Smooth muscle cell of the coronary artery (primary cell): ENCODE data around the gene CPEB1. TPM values are rescaled to one million over a fixed set of nuclear protein-coding genes. Genes with fewer than 3 reads are reported as not detected.

Experiments used
- total RNA-seq: library from RNA; depleted of rRNA; stranded (reverse); fragments of >200 nt; gene quantifications from 2 replicates; pipeline ENCODE4 v1.2.3, GENCODE V29; 2014; ENCODE audit warnings: low replicate concordance

Gene CPEB1
- 1.7 and 13.8 TPM in 2 replicates for total RNA-seq

GRCh38 chr15:82647045-82647834 is at the start of gene CPEB1:
CPEB1 (minus strand) TSS chr15:82647363; CDS start chr15:82628459, 18,904 bp downstream.

GRCh38 chr15:82540055-82540983 is 106.8 kb downstream of the CPEB1 start, which contains the start of gene RPS17:
RPS17 (minus strand) TSS chr15:82540457; CDS start chr15:82540428, 29 bp downstream.

Other genes starting within 250 kb of the CPEB1 start
- 2.0 and 3.9 TPM in 2 replicates for gene GOLGA6L9, start 217.5 kb downstream of the CPEB1 start, total RNA-seq
- gene RPS17, start 106.9 kb downstream of the CPEB1 start, total RNA-seq: 1,529 and 2,990 TPM in 2 replicates
- gene AP3B2, start 62.5 kb upstream of the CPEB1 start, total RNA-seq: under 0.01 and 1.1 TPM in 2 replicates
- gene FSD2, start 158.7 kb upstream of the CPEB1 start, total RNA-seq: under 0.01 TPM in 1 of 2 replicates, not detected in the other
- 2.3 and 2.8 TPM in 2 replicates for gene WHAMM, start 162.3 kb upstream of the CPEB1 start, total RNA-seq